Fibroblast of lung (primary cell): ENCODE results near the gene RGS14. TPM values are rescaled to one million over a fixed set of nuclear protein-coding genes. Genes with fewer than 3 reads are reported as not detected.
"Not testable (repeated sequence)": the region's sequence is repeated elsewhere in the genome, so short reads cannot be mapped to it uniquely, and the experiment has no call there.

Source experiments
- DNase-seq, 2 donors: peaks; one replicate each; pipeline versions ENCODE4 v3.0.0 to v3.0.0-alpha.2; 2010; ENCODE audit warnings: low read depth in 2 of 2
- H2AFZ ChIP-seq: 2 replicates; pipeline ENCODE4 v1.5.1; 2012; ENCODE audit warnings: low read length, control low read depth, inconsistent platforms
- H3K27ac ChIP-seq: 2 replicates; pipeline ENCODE4 v1.5.1; 2011; ENCODE audit warnings: low read length, control low read depth; ENCODE audit not compliant: insufficient read depth
- H3K27me3 ChIP-seq: 2 replicates; pipeline ENCODE4 v1.5.1; 2011; ENCODE audit warnings: mild to moderate bottlenecking, low read length; ENCODE audit not compliant: control insufficient read depth, insufficient read depth
- H3K36me3 ChIP-seq: 2 replicates; pipeline ENCODE4 v1.5.1; 2011; ENCODE audit warnings: low read length; ENCODE audit not compliant: control insufficient read depth, insufficient read depth
- H3K4me1 ChIP-seq: 2 replicates; pipeline ENCODE4 v1.5.1; 2011; ENCODE audit warnings: low read length; ENCODE audit not compliant: control insufficient read depth, insufficient read depth; ENCODE audit errors: extremely low read depth
- H3K4me2 ChIP-seq: 2 replicates; pipeline ENCODE4 v1.5.1; 2011; ENCODE audit warnings: low read length, control low read depth; ENCODE audit not compliant: insufficient read depth; ENCODE audit errors: extremely low read depth
- H3K4me3 ChIP-seq, 4 experiments: fragments of 200-600 bp in 1 of 4; sonication (generic) in 1 of 4; replicated peaks in 1 of 4; 2 replicates each; pipeline ENCODE4 v1.5.1; 2011 to 2016; ENCODE audit warnings: low read length in 4 of 4, low read depth in 3 of 4, mild to moderate bottlenecking in 3 of 4, control low read depth in 2 of 4, inconsistent platforms in 1 of 4, mixed read lengths in 1 of 4; ENCODE audit not compliant: insufficient read depth in 1 of 4; ENCODE audit errors: control extremely low read depth in 1 of 4
- H3K79me2 ChIP-seq: 2 replicates; pipeline ENCODE4 v1.5.1; 2012; ENCODE audit warnings: mild to moderate bottlenecking, low read length, inconsistent platforms; ENCODE audit not compliant: control insufficient read depth, insufficient read depth
- H3K9ac ChIP-seq: 2 replicates; pipeline ENCODE4 v1.5.1; 2011; ENCODE audit warnings: mild to moderate bottlenecking, low read length, control low read depth; ENCODE audit not compliant: insufficient read depth
- H3K9me3 ChIP-seq: 2 replicates; pipeline ENCODE4 v1.5.1; 2012; ENCODE audit warnings: low read depth, low read length; ENCODE audit not compliant: control insufficient read depth, insufficient read depth
- H4K20me1 ChIP-seq: 2 replicates; pipeline ENCODE4 v1.5.1; 2011; ENCODE audit warnings: low read length; ENCODE audit not compliant: control insufficient read depth, insufficient read depth; ENCODE audit errors: extremely low read depth
- CTCF ChIP-seq, 2 donors: IDR thresholded peaks in 1 of 2; conservative IDR thresholded peaks in 1 of 2; 1 replicate in 1 of 2; 2 replicates in 1 of 2; pipeline ENCODE4 v1.5.1; 2011 to 2012; ENCODE audit warnings: low read length in 2 of 2, control low read depth in 1 of 2, inconsistent platforms in 1 of 2, low read depth in 1 of 2, mild to moderate bottlenecking in 1 of 2
- EZH2 ChIP-seq: IDR thresholded peaks from 2 replicates; pipeline ENCODE4 v1.5.1; 2012; ENCODE audit warnings: low read length, control low read depth, mild to moderate bottlenecking; ENCODE audit errors: missing control alignments
- polyA plus RNA-seq, 2 donors: library from polyadenylated mRNA; depleted of rRNA in 1 of 2; stranded (reverse) in 1 of 2; unstranded in 1 of 2; fragments of >200 nt; gene quantifications; 2 replicates each; pipeline ENCODE4 v1.2.1, GENCODE V29; 2011 to 2012; ENCODE audit warnings: missing spikeins in 1 of 2
- total RNA-seq: library from RNA; depleted of rRNA; stranded (reverse); fragments of >200 nt; gene quantifications from 2 replicates; pipeline ENCODE4 v1.2.1, GENCODE V29; 2014

Gene RGS14
- total and polyA plus RNA-seq, 2 donors (not counting 1 experiment from before 2014, with no cell fraction given) = 2.5 to 4.1 TPM

GRCh38 chr5:177419046-177419445 lies 61.3 kb downstream of the RGS14 start:
- Histone ChIP-seq H4K20me1 (no peaks in the 10 kb centered on the region), H3K9me3 (no peaks in the 10 kb centered on the region), H3K27me3 (peaks cover 2% of the 10 kb centered on the region), H3K9ac (no peak overlapping the region), H3K4me3 (no peak overlapping the region), H3K36me3 (no peaks in the 10 kb centered on the region), H3K79me2 (no peaks in the 10 kb centered on the region), H3K4me2 (no peak overlapping the region), H2AFZ (no peak overlapping the region), H3K4me1 (no peaks in the 10 kb centered on the region), H3K27ac (no peak overlapping the region)
- TF ChIP-seq CTCF (conservative IDR thresholded peaks at IDR 0.05 in 1 of 2, IDR thresholded peaks at IDR 0.05 in 1 of 2; ENCODE audit: low read depth in 1 of 2, low read length in 2 of 2) (no peak), EZH2 (no peak)
- DNase-seq = peak; percentile 37 to 89

GRCh38 chr5:177420472-177420871 lies 62.7 kb downstream of the RGS14 start:
- not testable (repeated sequence) for DNase-seq, H3K4me3 ChIP-seq, H3K27ac ChIP-seq, H3K9me3 ChIP-seq, H2AFZ ChIP-seq, H3K36me3 ChIP-seq, H3K79me2 ChIP-seq, H3K27me3 ChIP-seq, H3K4me2 ChIP-seq, H3K4me1 ChIP-seq, H3K9ac ChIP-seq, H4K20me1 ChIP-seq

- Histone ChIP-seq H3K27ac (no peak overlapping the region), H3K79me2 (no peaks in the 10 kb centered on the region), H4K20me1 (no peaks in the 10 kb centered on the region), H2AFZ (no peak overlapping the region), H3K4me3 (no peak overlapping the region), H3K36me3 (no peaks in the 10 kb centered on the region), H3K4me2 (no peak overlapping the region), H3K9ac (no peak overlapping the region), H3K4me1 (peaks cover 4% of the 10 kb centered on the region), H3K9me3 (no peaks in the 10 kb centered on the region), H3K27me3 (no peaks in the 10 kb centered on the region)
- no peak for DNase-seq
- no peak for TF ChIP-seq EZH2
- no peak for TF ChIP-seq CTCF (conservative IDR thresholded peaks at IDR 0.05 in 1 of 2, IDR thresholded peaks at IDR 0.05 in 1 of 2; ENCODE audit: low read depth in 1 of 2, low read length in 2 of 2)
Observed at GRCh38 chr5:177421062-177421798, 63.5 kb downstream of the RGS14 start.

Other genes with a start within 250 kb of the RGS14 start
- 36.0 and 52.8 TPM in 2 replicates for gene NSD1, start 224.2 kb upstream of the RGS14 start, total RNA-seq
- 16.5 and 19.3 TPM in 2 replicates for gene NSD1, start 224.2 kb upstream of the RGS14 start, polyA plus RNA-seq
- gene RAB24, start 54.2 kb upstream of the RGS14 start, total RNA-seq = 22.1 and 25.9 TPM in 2 replicates
- gene RAB24, start 54.2 kb upstream of the RGS14 start, polyA plus RNA-seq = 27.9 and 34.2 TPM in 2 replicates
- gene PRELID1, start 54.1 kb upstream of the RGS14 start, total RNA-seq = 56.8 and 64.2 TPM in 2 replicates
- gene PRELID1, start 54.1 kb upstream of the RGS14 start, polyA plus RNA-seq = 145 and 226 TPM in 2 replicates
- 1.0 and 6.6 TPM in 2 replicates for gene MXD3, start 46.0 kb upstream of the RGS14 start, total RNA-seq
- gene MXD3, start 46.0 kb upstream of the RGS14 start, polyA plus RNA-seq = 1.8 and 3.4 TPM in 2 replicates
- 294 and 396 TPM in 2 replicates for gene LMAN2, start 6.3 kb upstream of the RGS14 start, total RNA-seq
- gene LMAN2, start 6.3 kb upstream of the RGS14 start, polyA plus RNA-seq = 145 and 221 TPM in 2 replicates
- gene SLC34A1, start 26.5 kb downstream of the RGS14 start, total RNA-seq = not detected in 2 replicates
- gene SLC34A1, start 26.5 kb downstream of the RGS14 start, polyA plus RNA-seq = not detected in 2 replicates
- not detected in 2 replicates for gene PFN3, start 42.7 kb downstream of the RGS14 start, total RNA-seq
- not detected in 2 replicates for gene PFN3, start 42.7 kb downstream of the RGS14 start, polyA plus RNA-seq
- under 0.01 and 0.50 TPM in 2 replicates for gene F12, start 51.6 kb downstream of the RGS14 start, total RNA-seq
- 0.10 and 0.19 TPM in 2 replicates for gene F12, start 51.6 kb downstream of the RGS14 start, polyA plus RNA-seq
- 13.1 and 15.0 TPM in 2 replicates for gene GRK6, start 68.8 kb downstream of the RGS14 start, total RNA-seq
- gene GRK6, start 68.8 kb downstream of the RGS14 start, polyA plus RNA-seq = 15.8 and 23.4 TPM in 2 replicates
- 2.1 and 2.3 TPM in 2 replicates for gene PRR7, start 88.9 kb downstream of the RGS14 start, total RNA-seq
- 1.6 TPM in 2 replicates for gene PRR7, start 88.9 kb downstream of the RGS14 start, polyA plus RNA-seq
- gene DBN1, start 115.7 kb downstream of the RGS14 start, total RNA-seq = 96.4 and 102 TPM in 2 replicates
- 138 and 181 TPM in 2 replicates for gene DBN1, start 115.7 kb downstream of the RGS14 start, polyA plus RNA-seq
- 55.2 and 65.2 TPM in 2 replicates for gene PDLIM7, start 139.7 kb downstream of the RGS14 start, total RNA-seq
- 117 and 245 TPM in 2 replicates for gene PDLIM7, start 139.7 kb downstream of the RGS14 start, polyA plus RNA-seq
- gene DOK3, start 151.9 kb downstream of the RGS14 start, total RNA-seq = 0.99 and 2.1 TPM in 2 replicates
- gene DOK3, start 151.9 kb downstream of the RGS14 start, polyA plus RNA-seq = 0.58 and 1.5 TPM in 2 replicates
- 76.5 and 79.1 TPM in 2 replicates for gene DDX41, start 159.0 kb downstream of the RGS14 start, total RNA-seq
- gene DDX41, start 159.0 kb downstream of the RGS14 start, polyA plus RNA-seq = 66.8 and 71.5 TPM in 2 replicates
- gene FAM193B, start 196.6 kb downstream of the RGS14 start, total RNA-seq = 17.5 and 28.4 TPM in 2 replicates
- 15.9 and 27.9 TPM in 2 replicates for gene FAM193B, start 196.6 kb downstream of the RGS14 start, polyA plus RNA-seq
- 94.8 and 139 TPM in 2 replicates for gene TMED9, start 234.3 kb downstream of the RGS14 start, total RNA-seq
- gene TMED9, start 234.3 kb downstream of the RGS14 start, polyA plus RNA-seq = 259 and 355 TPM in 2 replicates
- 21.6 and 29.1 TPM in 2 replicates for gene B4GALT7, start 242.2 kb downstream of the RGS14 start, total RNA-seq
- gene B4GALT7, start 242.2 kb downstream of the RGS14 start, polyA plus RNA-seq = 18.2 and 20.8 TPM in 2 replicates